NB4 (cell line): ENCODE measurements around the gene LRRC41.

Source experiments
- MYC ChIP-seq: IDR thresholded peaks from 2 replicates; pipeline ENCODE4 v1.6.1; 2011; ENCODE audit warnings: low read depth, low read length
- POLR2A ChIP-seq: IDR thresholded peaks from 2 replicates; pipeline ENCODE4 v1.6.1; 2011; ENCODE audit warnings: mild to moderate bottlenecking; ENCODE audit not compliant: insufficient read length; ENCODE audit errors: extremely low read depth
- TF ChIP-seq, protein P1 (sequence below): IDR thresholded peaks from one replicate; pipeline ENCODE4 v1.5.1; 2012; ENCODE audit warnings: low read depth, low read length
- TF ChIP-seq, protein P2 (sequence below): IDR thresholded peaks from 2 replicates; pipeline ENCODE4 v1.6.1; 2011; ENCODE audit warnings: low read depth, low read length

- TF ChIP-seq, protein P1, sequence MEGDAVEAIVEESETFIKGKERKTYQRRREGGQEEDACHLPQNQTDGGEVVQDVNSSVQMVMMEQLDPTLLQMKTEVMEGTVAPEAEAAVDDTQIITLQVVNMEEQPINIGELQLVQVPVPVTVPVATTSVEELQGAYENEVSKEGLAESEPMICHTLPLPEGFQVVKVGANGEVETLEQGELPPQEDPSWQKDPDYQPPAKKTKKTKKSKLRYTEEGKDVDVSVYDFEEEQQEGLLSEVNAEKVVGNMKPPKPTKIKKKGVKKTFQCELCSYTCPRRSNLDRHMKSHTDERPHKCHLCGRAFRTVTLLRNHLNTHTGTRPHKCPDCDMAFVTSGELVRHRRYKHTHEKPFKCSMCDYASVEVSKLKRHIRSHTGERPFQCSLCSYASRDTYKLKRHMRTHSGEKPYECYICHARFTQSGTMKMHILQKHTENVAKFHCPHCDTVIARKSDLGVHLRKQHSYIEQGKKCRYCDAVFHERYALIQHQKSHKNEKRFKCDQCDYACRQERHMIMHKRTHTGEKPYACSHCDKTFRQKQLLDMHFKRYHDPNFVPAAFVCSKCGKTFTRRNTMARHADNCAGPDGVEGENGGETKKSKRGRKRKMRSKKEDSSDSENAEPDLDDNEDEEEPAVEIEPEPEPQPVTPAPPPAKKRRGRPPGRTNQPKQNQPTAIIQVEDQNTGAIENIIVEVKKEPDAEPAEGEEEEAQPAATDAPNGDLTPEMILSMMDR, result no peak
- TF ChIP-seq, protein P2, sequence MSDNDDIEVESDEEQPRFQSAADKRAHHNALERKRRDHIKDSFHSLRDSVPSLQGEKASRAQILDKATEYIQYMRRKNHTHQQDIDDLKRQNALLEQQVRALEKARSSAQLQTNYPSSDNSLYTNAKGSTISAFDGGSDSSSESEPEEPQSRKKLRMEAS, result no peak
- TF ChIP-seq POLR2A (no peak), MYC (no peak)
Observed at GRCh38 chr1:46254668-46255067, 48.7 kb downstream of the LRRC41 start.
